Stimulated activated CD4-positive, alpha-beta T cell treated with anti-CD3 and anti-CD28 coated beads, TNF-alpha, amount 100 ng/mL, for 48 hours (primary cell): Measurements from ENCODE around the gene ZNF277.

Experiments used
- DNase-seq, 3 donors: peaks; one replicate each; pipeline ENCODE4 v3.0.0-alpha.2; 2020; ENCODE audit warnings: low read depth in 3 of 3

ZNF277 gene

GRCh38 chr7:112206238-112206990 lies at the start of gene ZNF277, which contains the start of gene DOCK4:
Gene ZNF277, plus strand, starts transcription at chr7:112206695. Its CDS starts 22 bp downstream, at chr7:112206717.
Gene DOCK4, minus strand, starts transcription at chr7:112206399. Its CDS starts 261 bp downstream, at chr7:112206138.
- DNase-seq, result peak; percentile 98 to 99 (median 98)

GRCh38 chr7:112157072-112157471 lies 49.4 kb upstream of the ZNF277 start:
- no peak for DNase-seq

- no peak for DNase-seq
These were observed 47.1 kb upstream of the ZNF277 start for GRCh38 chr7:112159351-112159750.

- no peak for DNase-seq
These were observed 46.2 kb upstream of the ZNF277 start for GRCh38 chr7:112160130-112160770.

- DNase-seq, result no peak
These were observed 45.7 kb upstream of the ZNF277 start for GRCh38 chr7:112160771-112161150.

GRCh38 chr7:112161253-112162141 lies 45.0 kb upstream of the ZNF277 start:
- no peak for DNase-seq

- DNase-seq, result no peak
These were observed 44.2 kb upstream of the ZNF277 start for GRCh38 chr7:112162142-112162766.

- no peak for DNase-seq
These were observed 43.5 kb upstream of the ZNF277 start for GRCh38 chr7:112162784-112163506.

GRCh38 chr7:112167147-112167546 lies 39.3 kb upstream of the ZNF277 start:
- DNase-seq, result no peak

GRCh38 chr7:112168915-112169314 lies 37.6 kb upstream of the ZNF277 start:
- no peak for DNase-seq

- DNase-seq, result no peak
These were observed 34.8 kb upstream of the ZNF277 start for GRCh38 chr7:112171673-112172072.

GRCh38 chr7:112172870-112173567 lies 33.5 kb upstream of the ZNF277 start:
- DNase-seq, result no peak

- DNase-seq, result no peak
These were observed 33.0 kb upstream of the ZNF277 start for GRCh38 chr7:112173568-112173905.

- DNase-seq, result no peak
These were observed 32.3 kb upstream of the ZNF277 start for GRCh38 chr7:112174192-112174591.

GRCh38 chr7:112176241-112176640 lies 30.3 kb upstream of the ZNF277 start:
- DNase-seq, result no peak

- no peak for DNase-seq
These were observed 29.6 kb upstream of the ZNF277 start for GRCh38 chr7:112176693-112177415.

- no peak for DNase-seq
These were observed 26.3 kb upstream of the ZNF277 start for GRCh38 chr7:112180223-112180622.

GRCh38 chr7:112182749-112183148 lies 23.7 kb upstream of the ZNF277 start:
- no peak for DNase-seq

GRCh38 chr7:112183266-112183665 lies 23.2 kb upstream of the ZNF277 start:
- no peak for DNase-seq

- no peak for DNase-seq
These were observed 22.0 kb upstream of the ZNF277 start for GRCh38 chr7:112184455-112184854.
